Mesenchymal stem cell (in vitro differentiated cells and primary cell): Measurements from ENCODE around the gene CXCL14.

Experiments used
- DNase-seq: peaks from one replicate; pipeline ENCODE4 v3.0.0-alpha.2; 2013
- H2AFZ ChIP-seq: one replicate; pipeline ENCODE4 v1.6.1; 2013; ENCODE audit warnings: low read depth, mild to moderate bottlenecking, control low read depth, inconsistent platforms, low read length, moderate library complexity
- H2AK5ac ChIP-seq: 2 replicates; pipeline ENCODE4 v1.6.1; 2013; ENCODE audit warnings: low read length, moderate library complexity, mild to moderate bottlenecking, inconsistent platforms; ENCODE audit not compliant: severe bottlenecking
- H2BK120ac ChIP-seq: one replicate; pipeline ENCODE4 v1.6.1; 2013; ENCODE audit warnings: low read depth, mild to moderate bottlenecking, inconsistent platforms, low read length, moderate library complexity
- H2BK12ac ChIP-seq, 2 experiments: one replicate each; pipeline ENCODE4 v1.6.1; 2013; ENCODE audit warnings: inconsistent platforms in 2 of 2, low read length in 2 of 2, mild to moderate bottlenecking in 2 of 2, moderate library complexity in 2 of 2, control low read depth in 1 of 2
- H2BK15ac ChIP-seq: one replicate; pipeline ENCODE4 v1.6.1; 2013; ENCODE audit warnings: mild to moderate bottlenecking, low read depth, inconsistent platforms; ENCODE audit not compliant: poor library complexity, severe bottlenecking
- H2BK5ac ChIP-seq: 2 replicates; pipeline ENCODE4 v1.6.1; 2013; ENCODE audit warnings: low read depth, mild to moderate bottlenecking, low read length, control low read depth, inconsistent platforms; ENCODE audit not compliant: poor library complexity, severe bottlenecking
- H3K14ac ChIP-seq, 2 experiments: one replicate each; pipeline ENCODE4 v1.6.1; 2013; ENCODE audit warnings: inconsistent platforms in 2 of 2, low read length in 2 of 2, control low read depth in 1 of 2, mild to moderate bottlenecking in 1 of 2, moderate library complexity in 1 of 2
- H3K18ac ChIP-seq, 2 experiments: one replicate each; pipeline ENCODE4 v1.6.1; 2013; ENCODE audit warnings: inconsistent platforms in 2 of 2, low read length in 2 of 2, control low read depth in 1 of 2, low read depth in 1 of 2, mild to moderate bottlenecking in 1 of 2
- H3K23ac ChIP-seq, 2 experiments: one replicate each; pipeline ENCODE4 v1.6.1; 2013; ENCODE audit warnings: inconsistent platforms in 2 of 2, low read length in 2 of 2, mild to moderate bottlenecking in 2 of 2, moderate library complexity in 2 of 2, control low read depth in 1 of 2
- H3K27ac ChIP-seq: 2 replicates; pipeline ENCODE4 v1.5.1; 2013; ENCODE audit warnings: mild to moderate bottlenecking, moderate library complexity, low read length, control low read depth, inconsistent platforms; ENCODE audit not compliant: poor library complexity, severe bottlenecking
- H3K27me3 ChIP-seq, 2 experiments: 2 replicates each; pipeline versions ENCODE4 v1.6.1 to v1.7.0; 2013; ENCODE audit warnings: low read length in 2 of 2, mild to moderate bottlenecking in 2 of 2, moderate library complexity in 2 of 2, control low read depth in 1 of 2, inconsistent platforms in 1 of 2; ENCODE audit not compliant: control insufficient read depth in 1 of 2, insufficient read depth in 1 of 2
- H3K36me3 ChIP-seq, 2 experiments: 2 replicates each; pipeline versions ENCODE4 v1.6.1 to v1.7.0; 2013; ENCODE audit warnings: low read length in 2 of 2, control low read depth in 1 of 2, inconsistent platforms in 1 of 2, low read depth in 1 of 2, mild to moderate bottlenecking in 1 of 2; ENCODE audit not compliant: insufficient read depth in 2 of 2, control insufficient read depth in 1 of 2
- H3K4ac ChIP-seq, 2 experiments: one replicate each; pipeline ENCODE4 v1.6.1; 2013; ENCODE audit warnings: inconsistent platforms in 2 of 2, low read length in 2 of 2, mild to moderate bottlenecking in 2 of 2, moderate library complexity in 2 of 2, control low read depth in 1 of 2, low read depth in 1 of 2
- H3K4me1 ChIP-seq: 2 replicates; pipeline ENCODE4 v1.6.1; 2013; ENCODE audit warnings: low read depth, low read length, control low read depth; ENCODE audit not compliant: control insufficient read depth, insufficient read depth
- H3K4me2 ChIP-seq: 2 replicates; pipeline ENCODE4 v1.6.1; 2013; ENCODE audit warnings: low read length, mild to moderate bottlenecking, inconsistent platforms; ENCODE audit not compliant: poor library complexity, severe bottlenecking
- H3K4me3 ChIP-seq, 2 experiments: 2 replicates each; pipeline versions ENCODE4 v1.5.1 to v1.7.0; 2013; ENCODE audit warnings: low read length in 2 of 2, mild to moderate bottlenecking in 2 of 2, control low read depth in 1 of 2, low read depth in 1 of 2; ENCODE audit not compliant: insufficient read depth in 1 of 2
- H3K79me1 ChIP-seq: replicated peaks from 2 replicates; pipeline ENCODE4 v1.6.1; 2013; ENCODE audit warnings: mild to moderate bottlenecking, control low read depth, low read length, inconsistent platforms; ENCODE audit not compliant: poor library complexity, severe bottlenecking
- H3K9ac ChIP-seq: 2 replicates; pipeline ENCODE4 v1.7.0; 2013; ENCODE audit warnings: mild to moderate bottlenecking, low read length, moderate library complexity
- H3K9me3 ChIP-seq: 2 replicates; pipeline ENCODE4 v1.7.0; 2013; ENCODE audit warnings: mild to moderate bottlenecking, low read length; ENCODE audit not compliant: control insufficient read depth
- H4K8ac ChIP-seq: one replicate; pipeline ENCODE4 v1.6.1; 2013; ENCODE audit warnings: inconsistent platforms, mild to moderate bottlenecking, low read length, moderate library complexity
- H4K91ac ChIP-seq: one replicate; pipeline ENCODE4 v1.6.1; 2013; ENCODE audit warnings: mild to moderate bottlenecking, low read length, inconsistent platforms
- WGBS: methylation state at CpG from one replicate; pipeline ENCODE4 v1.1.7; 2013; ENCODE audit warnings: mixed read lengths; 5-methylcytosine and 5-hydroxymethylcytosine counted together

CXCL14 gene

DNA sequence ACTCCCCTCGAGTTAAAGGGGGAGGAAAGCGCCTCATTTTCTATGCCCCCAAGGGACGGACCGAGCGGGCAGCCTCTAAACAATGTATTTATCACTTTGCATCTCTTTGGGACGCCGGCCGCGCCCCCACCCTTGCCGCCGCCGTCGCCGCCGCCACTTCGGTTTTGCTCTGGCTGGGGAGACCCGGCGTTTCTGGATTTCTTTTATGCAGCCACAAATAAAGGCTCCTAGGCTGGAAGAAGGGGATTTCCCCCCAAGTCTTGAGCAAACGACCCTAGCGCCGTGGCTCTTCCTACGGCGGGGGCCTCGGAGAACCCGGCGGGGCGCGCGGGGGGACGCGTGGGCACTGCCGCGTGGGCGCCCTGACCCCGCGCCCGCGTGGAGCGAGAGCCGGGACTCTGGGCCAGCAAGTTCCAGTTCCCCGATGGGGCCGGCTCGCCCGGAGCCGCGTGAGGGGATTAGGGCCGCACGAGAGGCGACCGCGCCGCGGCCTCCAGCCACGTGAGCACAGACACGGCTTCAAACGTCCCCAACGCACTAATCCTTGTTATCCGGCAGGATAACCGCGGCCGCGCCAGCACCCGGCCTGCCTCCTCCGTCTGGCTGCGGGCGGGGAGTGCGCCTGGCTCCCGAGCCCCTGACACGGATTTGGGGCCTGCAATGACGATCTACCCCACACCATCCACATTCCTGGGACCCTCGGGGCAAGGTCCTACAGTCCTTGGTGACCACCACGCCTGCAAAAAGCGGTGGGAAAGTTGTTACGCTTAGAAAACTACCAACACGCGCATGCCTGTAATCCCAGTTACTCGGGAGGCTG lies 35.1 kb downstream of the CXCL14 start:
- Histone ChIP-seq H3K9ac (peak overlapping the region; percentile 51), H3K14ac (no peak overlapping the region), H2BK120ac (no peak overlapping the region), H2BK5ac (no peak overlapping the region), H4K91ac (no peak overlapping the region), H3K27me3 (peaks cover 96 to 98% of the 10 kb centered on the region in 2 experiments), H3K36me3 (no peaks in the 10 kb centered on the region), H3K4me2 (peak overlapping the region; percentile 52), H3K9me3 (no peaks in the 10 kb centered on the region), H3K18ac (no peak overlapping the region), H2BK12ac (no peak overlapping the region), H2AFZ (no peak overlapping the region), H4K8ac (no peak overlapping the region), H3K79me1 (no peaks in the 10 kb centered on the region), H3K23ac (peak overlapping the region in 1 of 2 experiments; percentile 5), H3K4me1 (peaks cover 11% of the 10 kb centered on the region), H3K4ac (no peak overlapping the region), H3K27ac (no peak overlapping the region), H2AK5ac (no peak overlapping the region), H3K4me3 (peak overlapping the region in 1 of 2 experiments; percentile 78), H2BK15ac (no peak overlapping the region)
- WGBS = 2% methylated on average over 77 of the region's 77 CpGs
- peak; percentile 43 for DNase-seq

DNA sequence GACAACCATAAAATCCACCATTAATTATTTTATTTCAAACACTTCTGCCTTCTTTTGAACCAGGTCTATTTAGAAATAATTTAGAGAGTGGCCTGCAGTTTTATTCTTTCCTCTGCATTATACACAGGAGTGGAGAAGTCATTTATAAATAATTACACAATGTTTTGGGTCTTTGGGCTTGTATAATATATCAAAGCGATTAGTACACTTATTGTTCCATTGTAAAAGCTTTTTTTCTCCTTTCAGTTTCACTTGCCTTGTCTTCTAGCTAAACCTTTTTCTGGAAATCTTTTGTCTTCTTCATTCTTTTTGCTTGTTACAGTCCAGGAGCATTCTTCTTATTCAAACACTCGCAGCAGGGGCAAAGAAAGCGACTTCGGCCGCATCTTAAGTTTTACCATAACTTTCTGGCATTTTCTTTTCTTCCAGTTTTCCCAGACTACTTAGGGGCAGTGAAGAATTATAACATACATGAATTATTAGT lies 35.7 kb downstream of the CXCL14 start:
- Histone ChIP-seq H3K79me1 (no peaks in the 10 kb centered on the region), H4K8ac (no peak overlapping the region), H3K23ac (no peak overlapping the region), H3K18ac (no peak overlapping the region), H3K27me3 (peaks cover 96 to 98% of the 10 kb centered on the region in 2 experiments), H2BK5ac (no peak overlapping the region), H3K4me3 (peak overlapping the region in 1 of 2 experiments; percentile 78), H2BK12ac (no peak overlapping the region), H2BK120ac (no peak overlapping the region), H3K4me1 (peaks cover 11% of the 10 kb centered on the region), H3K14ac (no peak overlapping the region), H2AK5ac (no peak overlapping the region), H3K27ac (no peak overlapping the region), H3K36me3 (no peaks in the 10 kb centered on the region), H2BK15ac (no peak overlapping the region), H2AFZ (no peak overlapping the region), H3K9ac (peak overlapping the region; percentile 51), H3K4me2 (peak overlapping the region; percentile 52), H3K4ac (no peak overlapping the region), H3K9me3 (peaks cover 4% of the 10 kb centered on the region), H4K91ac (no peak overlapping the region)
- 0% methylated on average over 4 of the region's 5 CpGs for WGBS
- no peak for DNase-seq

DNA sequence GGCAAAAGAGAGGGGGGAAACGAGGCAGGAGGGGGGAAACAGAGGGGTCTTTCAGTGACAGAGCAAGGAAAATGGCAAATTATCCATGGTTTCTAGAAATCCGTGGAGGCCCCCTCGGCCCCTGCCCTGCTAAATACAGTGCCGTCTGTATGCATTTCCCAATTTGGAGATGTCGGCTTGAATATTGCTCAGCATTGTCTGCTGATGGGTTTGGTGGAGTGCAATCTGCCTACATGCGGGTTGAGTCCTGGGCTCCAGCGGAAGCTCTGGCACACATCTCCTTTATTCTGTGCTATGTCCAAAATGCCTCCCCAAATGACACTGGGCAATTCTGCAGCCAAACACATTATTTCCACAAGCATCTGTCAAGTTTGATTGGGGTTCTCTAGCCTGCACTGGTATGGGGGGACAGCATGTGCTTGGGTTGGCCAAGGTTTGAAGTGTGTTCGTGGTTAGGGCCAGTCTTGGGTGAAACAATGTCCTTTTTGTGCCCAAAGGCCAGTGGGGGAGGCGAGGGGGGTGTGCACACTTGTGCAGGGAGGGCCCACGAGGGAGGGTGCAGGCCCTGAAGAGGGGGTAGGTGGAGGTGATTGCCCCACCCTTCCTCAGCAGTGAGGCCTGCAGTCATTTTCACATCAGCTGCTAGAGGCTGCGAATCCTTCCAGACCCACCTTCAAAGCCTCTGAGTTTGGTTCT lies 36.8 kb downstream of the CXCL14 start:
- Histone ChIP-seq H3K27me3 (peaks cover 96 to 98% of the 10 kb centered on the region in 2 experiments), H2BK120ac (no peak overlapping the region), H4K8ac (no peak overlapping the region), H2BK15ac (no peak overlapping the region), H3K4ac (no peak overlapping the region), H2AK5ac (no peak overlapping the region), H2BK12ac (no peak overlapping the region), H3K4me1 (peaks cover 11% of the 10 kb centered on the region), H2AFZ (no peak overlapping the region), H3K9me3 (peaks cover 15% of the 10 kb centered on the region), H2BK5ac (no peak overlapping the region), H3K4me3 (no peak overlapping the region), H3K18ac (no peak overlapping the region), H3K4me2 (no peak overlapping the region), H3K9ac (no peak overlapping the region), H3K27ac (no peak overlapping the region), H3K23ac (no peak overlapping the region), H3K14ac (no peak overlapping the region), H3K36me3 (no peaks in the 10 kb centered on the region), H4K91ac (no peak overlapping the region), H3K79me1 (no peaks in the 10 kb centered on the region)
- DNase-seq = no peak
- 34% methylated on average over 9 of the region's 11 CpGs for WGBS

DNA sequence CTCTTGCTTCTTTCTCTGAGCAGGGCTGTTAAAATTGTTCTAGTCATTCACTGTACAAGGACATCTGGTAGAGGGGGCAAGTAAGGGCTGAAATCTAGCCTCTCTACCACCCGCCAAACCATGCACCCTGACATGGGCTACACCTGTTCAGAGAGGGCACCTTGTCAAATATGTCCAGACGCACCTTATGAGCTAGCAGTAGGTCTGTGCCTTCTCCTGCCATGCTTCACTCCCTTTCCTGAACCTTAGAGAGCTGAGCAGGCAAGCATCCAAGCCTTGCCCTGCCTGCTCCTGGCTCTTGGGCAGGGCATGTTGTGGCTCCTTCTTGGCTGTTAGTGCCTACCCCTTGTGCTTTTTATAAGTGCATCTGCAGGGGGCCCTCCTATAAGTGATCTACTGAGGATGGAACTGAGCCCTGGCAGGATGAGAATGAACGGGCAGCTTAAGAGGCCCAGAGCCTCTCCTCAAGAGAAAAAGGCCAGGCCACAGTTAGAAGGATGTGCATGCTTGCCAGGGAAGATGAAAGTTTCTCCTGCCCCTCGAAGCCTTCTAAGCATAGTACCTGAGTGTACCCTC lies 39.3 kb downstream of the CXCL14 start:
- H3K14ac ChIP-seq = no peak overlapping the region
- no peak overlapping the region for H3K9ac ChIP-seq
- H3K18ac ChIP-seq = no peak overlapping the region
- H2AFZ ChIP-seq = no peak overlapping the region
- H2BK15ac ChIP-seq = no peak overlapping the region
- H3K23ac ChIP-seq = no peak overlapping the region
- no peak overlapping the region for H3K4me2 ChIP-seq
- peaks cover 91 to 98% of the 10 kb centered on the region in 2 experiments for H3K27me3 ChIP-seq
- no peak overlapping the region for H4K91ac ChIP-seq
- H4K8ac ChIP-seq = no peak overlapping the region
- no peak overlapping the region for H3K4me3 ChIP-seq
- no peak overlapping the region for H3K4ac ChIP-seq
- H3K79me1 ChIP-seq = no peaks in the 10 kb centered on the region
- no peaks in the 10 kb centered on the region for H3K36me3 ChIP-seq
- no peak overlapping the region for H2BK120ac ChIP-seq
- peaks cover 20% of the 10 kb centered on the region for H3K4me1 ChIP-seq
- no peak overlapping the region for H3K27ac ChIP-seq
- H2BK12ac ChIP-seq = no peak overlapping the region
- H3K9me3 ChIP-seq = peaks cover 16% of the 10 kb centered on the region
- DNase-seq = no peak
- H2AK5ac ChIP-seq = no peak overlapping the region
- no peak overlapping the region for H2BK5ac ChIP-seq
- WGBS = 44% methylated on average over 4 of the region's 4 CpGs
